WTC11 (cell line): Measurements from ENCODE around the gene RASA2. TPM values are rescaled to one million over a fixed set of nuclear protein-coding genes. Genes with fewer than 3 reads are reported as not detected.

Experiments used
- ATAC-seq: fragments of 200-7000 bp; cut with Tn5 transposase; 2 replicates; pipeline ENCODE4 v1.10.0; 2021; ENCODE audit warnings: mild to moderate bottlenecking, moderate library complexity
- CTCF ChIA-PET: fragments of 300-600 bp; sonication (Branson Sonifier 250); formaldehyde crosslinking; loops from one replicate; lab custom pipeline; 2021; ENCODE audit warnings: antibody characterized with exemption; lab: Charles Lee
- POLR2A ChIA-PET: fragments of 350-600 bp; sonication (Branson Sonifier 250); formaldehyde crosslinking; loops from one replicate; lab custom pipeline; 2021; ENCODE audit warnings: antibody characterized with exemption; lab: Charles Lee
- DNase-seq: peaks from one replicate; pipeline ENCODE4 v3.0.0; 2021; ENCODE audit warnings: low spot score
- H3K27ac Mint-ChIP-seq: 2 replicates; pipeline ENCODE4 v1.8.0; 2021; ENCODE audit warnings: mixed read lengths
- H3K27me3 Mint-ChIP-seq: 2 replicates; pipeline ENCODE4 v1.8.0; 2021; ENCODE audit warnings: low read depth, mild to moderate bottlenecking, moderate library complexity, mixed read lengths
- H3K36me3 Mint-ChIP-seq: 2 replicates; pipeline ENCODE4 v1.8.0; 2021; ENCODE audit warnings: mixed read lengths
- H3K4me1 Mint-ChIP-seq: 2 replicates; pipeline ENCODE4 v1.8.0; 2022; ENCODE audit warnings: mixed read lengths
- H3K4me3 Mint-ChIP-seq: 2 replicates; pipeline ENCODE4 v1.8.0; 2021; ENCODE audit warnings: mild to moderate bottlenecking, moderate library complexity, mixed read lengths
- H3K9me3 Mint-ChIP-seq: 2 replicates; pipeline ENCODE4 v1.8.0; 2021; ENCODE audit warnings: mixed read lengths
- CREM ChIP-seq: sonication (generic); formaldehyde crosslinking; IDR thresholded peaks from 2 replicates; pipeline ENCODE4 v1.8.1; 2022; ENCODE audit warnings: mild to moderate bottlenecking, missing genetic modification reagents, moderate library complexity
- E2F4 ChIP-seq: sonication (generic); formaldehyde crosslinking; IDR thresholded peaks from 2 replicates; pipeline ENCODE4 v1.8.1; 2022; ENCODE audit warnings: low read depth, mild to moderate bottlenecking, moderate library complexity, missing genetic modification reagents, borderline replicate concordance
- ELF4 ChIP-seq: sonication (generic); formaldehyde crosslinking; IDR thresholded peaks from 2 replicates; pipeline ENCODE4 v1.8.1; 2022; ENCODE audit warnings: low read depth, mild to moderate bottlenecking, moderate library complexity, missing genetic modification reagents
- EMX1 ChIP-seq: fragments of 250-450 bp; sonication (Bioruptor Pico); IDR thresholded peaks from 2 replicates; pipeline ENCODE4 v1.8.0; 2021; ENCODE audit warnings: mild to moderate bottlenecking
- FOXK1 ChIP-seq: sonication (generic); formaldehyde crosslinking; IDR thresholded peaks from 2 replicates; pipeline ENCODE4 v1.8.0; 2022; ENCODE audit warnings: mild to moderate bottlenecking, moderate library complexity, missing genetic modification reagents
- IRF1 ChIP-seq: sonication (generic); formaldehyde crosslinking; IDR thresholded peaks from 2 replicates; pipeline ENCODE4 v1.8.0; 2023; ENCODE audit warnings: missing genetic modification reagents
- IRF2 ChIP-seq: sonication (generic); formaldehyde crosslinking; IDR thresholded peaks from 2 replicates; pipeline ENCODE4 v1.8.0; 2022; ENCODE audit warnings: low read depth, missing genetic modification reagents, borderline replicate concordance
- JAZF1 ChIP-seq: fragments of 250-450 bp; sonication (Bioruptor Pico); IDR thresholded peaks from 2 replicates; pipeline ENCODE4 v1.9.0; 2021; ENCODE audit warnings: moderate library complexity, mild to moderate bottlenecking, inconsistent platforms
- JUN ChIP-seq: sonication (generic); formaldehyde crosslinking; IDR thresholded peaks from 2 replicates; pipeline ENCODE4 v1.8.0; 2023; ENCODE audit warnings: mild to moderate bottlenecking, missing genetic modification reagents
- KAT7 ChIP-seq: sonication (generic); formaldehyde crosslinking; IDR thresholded peaks from 2 replicates; pipeline ENCODE4 v1.8.1; 2023; ENCODE audit warnings: missing genetic modification reagents, mild to moderate bottlenecking, borderline replicate concordance
- NFE2L1 ChIP-seq: sonication (generic); formaldehyde crosslinking; IDR thresholded peaks from 2 replicates; pipeline ENCODE4 v1.8.1; 2023; ENCODE audit warnings: missing genetic modification reagents
- NFYB ChIP-seq: sonication (generic); formaldehyde crosslinking; conservative IDR thresholded peaks from 2 replicates; pipeline ENCODE4 v1.8.0; 2022; ENCODE audit warnings: low read depth, missing genetic modification reagents
- NR3C1 ChIP-seq: sonication (generic); formaldehyde crosslinking; conservative IDR thresholded peaks from 2 replicates; pipeline ENCODE4 v1.8.1; 2023; ENCODE audit warnings: low read depth, mild to moderate bottlenecking, missing genetic modification reagents
- RELA ChIP-seq: sonication (generic); formaldehyde crosslinking; IDR thresholded peaks from 2 replicates; pipeline ENCODE4 v1.8.1; 2022; ENCODE audit warnings: missing genetic modification reagents, mild to moderate bottlenecking, borderline replicate concordance
- SP1 ChIP-seq: sonication (generic); formaldehyde crosslinking; conservative IDR thresholded peaks from 2 replicates; pipeline ENCODE4 v1.8.1; 2022; ENCODE audit warnings: missing genetic modification reagents
- ZMAT4 ChIP-seq: fragments of 250-450 bp; sonication (Bioruptor Pico); IDR thresholded peaks from 2 replicates; pipeline ENCODE4 v1.9.0; 2021; ENCODE audit warnings: mild to moderate bottlenecking
- ZNF317 ChIP-seq: sonication (generic); formaldehyde crosslinking; IDR thresholded peaks from 2 replicates; pipeline ENCODE4 v1.8.1; 2023; ENCODE audit warnings: low read depth, mild to moderate bottlenecking, moderate library complexity, missing genetic modification reagents, borderline replicate concordance
- ZNF532 ChIP-seq: fragments of 250-450 bp; sonication (Bioruptor Pico); IDR thresholded peaks from 2 replicates; pipeline ENCODE4 v1.9.0; 2021; ENCODE audit warnings: mild to moderate bottlenecking, borderline replicate concordance
- ZSCAN18 ChIP-seq: fragments of 250-450 bp; sonication (Bioruptor Pico); IDR thresholded peaks from 2 replicates; pipeline ENCODE4 v2.1.2; 2022; ENCODE audit warnings: mild to moderate bottlenecking, moderate library complexity
- total RNA-seq: library from RNA; stranded (reverse); gene quantifications from 3 replicates; pipeline ENCODE4 v1.2.3, GENCODE V29; 2021
- TF ChIP-seq, protein P1 (sequence below): fragments of 250-450 bp; sonication (Bioruptor Pico); IDR thresholded peaks from 2 replicates; pipeline ENCODE4 v1.9.0; 2021; ENCODE audit warnings: mild to moderate bottlenecking

Gene RASA2
- total RNA-seq, 1 experiment from 2014 or later = 13.9 TPM

- no peak for TF ChIP-seq ZNF532
- no peak for TF ChIP-seq JAZF1 (CRISPR knock-in tag)
- TF ChIP-seq ELF4 (CRISPR knock-in tag) = no peak
- TF ChIP-seq NFE2L1 (CRISPR knock-in tag) = no peak
- TF ChIP-seq, all 79 proteins: peak for 0
Observed at GRCh38 chr3:141491081-141491480, 4.3 kb downstream of the RASA2 start (continued).

DNA sequence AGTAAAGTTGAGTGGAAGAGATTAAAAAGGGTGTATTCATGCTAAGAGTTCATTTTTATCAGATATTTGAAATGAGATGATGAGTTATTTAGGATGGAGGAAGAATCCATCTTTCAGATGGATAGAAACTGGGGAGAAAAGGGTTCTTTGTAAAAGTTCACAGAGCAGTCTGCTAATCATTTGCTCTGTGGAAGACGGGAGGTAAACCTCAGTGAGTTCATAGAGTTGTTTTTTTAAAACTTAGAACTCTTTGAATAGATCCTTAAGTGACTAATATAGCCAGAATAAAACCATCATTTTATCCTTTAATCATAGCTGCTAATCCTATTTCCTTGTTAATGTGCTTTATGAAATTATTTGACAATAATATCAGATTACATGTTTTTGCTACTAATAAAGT is 5.1 kb downstream of the RASA2 start:
- H3K4me1 Mint-ChIP-seq = peaks cover 36% of the 10 kb centered on the region
- H3K27ac Mint-ChIP-seq = no peak overlapping the region
- 0 out of 2 replicates have a peak, but pooled peaks cover 3% of the 10 kb centered on the region for H3K9me3 Mint-ChIP-seq
- ATAC-seq = no peak
- no peaks in the 10 kb centered on the region for H3K27me3 Mint-ChIP-seq
- POLR2A ChIA-PET = no interaction called here
- CTCF ChIA-PET = no interaction called here
- no peak overlapping the region for H3K4me3 Mint-ChIP-seq
- no peak for TF ChIP-seq IRF1 (CRISPR knock-in tag)
- no peak for TF ChIP-seq NR3C1
- no peak for TF ChIP-seq FOXK1
- TF ChIP-seq IRF2 (CRISPR knock-in tag) = no peak
- TF ChIP-seq ZSCAN18 (CRISPR knock-in tag) = no peak
- no peak for TF ChIP-seq EMX1
- no peak for TF ChIP-seq E2F4 (CRISPR knock-in tag)
- TF ChIP-seq SP1 = no peak
- no peak for TF ChIP-seq KAT7
- TF ChIP-seq CREM (CRISPR knock-in tag) = no peak
- TF ChIP-seq NFYB (CRISPR knock-in tag) = no peak
- no peak for TF ChIP-seq NFE2L1 (CRISPR knock-in tag)
- TF ChIP-seq, protein P1, sequence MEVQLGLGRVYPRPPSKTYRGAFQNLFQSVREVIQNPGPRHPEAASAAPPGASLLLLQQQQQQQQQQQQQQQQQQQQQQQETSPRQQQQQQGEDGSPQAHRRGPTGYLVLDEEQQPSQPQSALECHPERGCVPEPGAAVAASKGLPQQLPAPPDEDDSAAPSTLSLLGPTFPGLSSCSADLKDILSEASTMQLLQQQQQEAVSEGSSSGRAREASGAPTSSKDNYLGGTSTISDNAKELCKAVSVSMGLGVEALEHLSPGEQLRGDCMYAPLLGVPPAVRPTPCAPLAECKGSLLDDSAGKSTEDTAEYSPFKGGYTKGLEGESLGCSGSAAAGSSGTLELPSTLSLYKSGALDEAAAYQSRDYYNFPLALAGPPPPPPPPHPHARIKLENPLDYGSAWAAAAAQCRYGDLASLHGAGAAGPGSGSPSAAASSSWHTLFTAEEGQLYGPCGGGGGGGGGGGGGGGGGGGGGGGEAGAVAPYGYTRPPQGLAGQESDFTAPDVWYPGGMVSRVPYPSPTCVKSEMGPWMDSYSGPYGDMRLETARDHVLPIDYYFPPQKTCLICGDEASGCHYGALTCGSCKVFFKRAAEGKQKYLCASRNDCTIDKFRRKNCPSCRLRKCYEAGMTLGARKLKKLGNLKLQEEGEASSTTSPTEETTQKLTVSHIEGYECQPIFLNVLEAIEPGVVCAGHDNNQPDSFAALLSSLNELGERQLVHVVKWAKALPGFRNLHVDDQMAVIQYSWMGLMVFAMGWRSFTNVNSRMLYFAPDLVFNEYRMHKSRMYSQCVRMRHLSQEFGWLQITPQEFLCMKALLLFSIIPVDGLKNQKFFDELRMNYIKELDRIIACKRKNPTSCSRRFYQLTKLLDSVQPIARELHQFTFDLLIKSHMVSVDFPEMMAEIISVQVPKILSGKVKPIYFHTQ (CRISPR knock-in tag) = no peak
- TF ChIP-seq ZMAT4 (CRISPR knock-in tag) = no peak
- TF ChIP-seq ZNF532 = no peak
- TF ChIP-seq RELA (CRISPR knock-in tag) = no peak
- no peak for TF ChIP-seq ZNF317 (CRISPR knock-in tag)
- no peak for TF ChIP-seq JUN
- no peaks in the 10 kb centered on the region; the same call in 1 of the 2 replicates for H3K36me3 Mint-ChIP-seq
- DNase-seq = no peak
